ENCODE results near the gene KRTAP10-5.
"Not testable (repeated sequence)": the region's sequence is repeated elsewhere in the genome, so short reads cannot be mapped to it uniquely, and the experiment has no call there.

Gene KRTAP10-5

DNA sequence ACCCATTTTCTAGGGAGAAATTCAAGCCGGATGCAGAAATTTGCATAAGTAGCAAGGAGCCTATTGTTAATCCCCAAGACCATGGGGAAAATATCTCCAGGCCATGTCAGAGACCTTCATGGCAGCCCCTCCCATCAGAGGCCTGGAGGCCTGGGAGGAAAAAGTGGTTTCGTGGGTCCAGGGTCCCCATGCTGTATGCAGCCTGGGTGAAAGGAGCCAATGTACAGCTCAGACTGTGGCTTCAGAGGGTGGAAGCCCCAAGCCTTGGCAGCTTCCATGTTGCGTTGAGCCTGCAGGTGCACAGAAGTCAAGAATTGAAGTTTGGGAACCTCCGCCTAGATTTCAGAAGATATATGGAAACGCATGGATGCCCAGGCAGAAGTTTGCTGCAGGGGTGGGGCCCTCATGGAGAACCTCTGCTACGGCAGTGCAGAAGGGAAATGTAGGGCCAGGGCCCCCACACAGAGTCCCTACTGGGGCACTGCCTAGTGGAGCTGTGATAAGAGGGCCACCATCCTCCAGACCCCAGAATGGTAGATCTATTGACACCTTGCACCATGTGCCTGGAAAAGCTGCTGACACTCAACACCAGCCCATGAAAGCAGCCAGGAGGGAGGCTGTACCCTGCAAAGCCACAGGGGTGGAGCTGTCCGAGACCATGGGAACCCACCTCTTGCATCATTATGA, 29.9 kb upstream of the KRTAP10-5 start:
- not testable (repeated sequence) for DNase-seq

GRCh38 chr21:44609193-44609592, 28.8 kb upstream of the KRTAP10-5 start:
- DNase-seq: no peak

DNA sequence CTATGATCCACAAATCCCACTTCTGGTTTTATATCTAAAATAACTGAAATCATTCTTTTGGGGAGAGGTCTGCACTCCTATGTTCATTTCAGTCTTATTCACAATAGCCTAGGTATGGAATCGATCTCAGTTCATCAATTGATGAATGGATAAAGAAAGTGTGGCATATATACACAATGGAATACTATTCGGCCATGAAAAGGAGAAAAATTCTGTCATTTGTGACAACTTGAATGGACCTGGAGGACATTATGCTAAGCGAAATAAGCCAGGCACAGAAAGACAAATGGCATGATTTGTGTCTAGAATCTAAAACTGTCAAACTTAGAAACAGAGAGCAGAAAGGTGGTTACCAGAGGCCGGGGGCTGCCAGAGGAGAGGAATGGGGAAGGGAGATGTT, 26.1 kb upstream of the KRTAP10-5 start:
- no peak for DNase-seq

- DNase-seq: no peak
Measured at GRCh38 chr21:44603911-44604310, 23.5 kb upstream of the KRTAP10-5 start.

- no peak for DNase-seq
Measured at GRCh38 chr21:44603109-44603875, 22.9 kb upstream of the KRTAP10-5 start.

GRCh38 chr21:44602463-44602850, 22.1 kb upstream of the KRTAP10-5 start:
- DNase-seq: no peak

DNA sequence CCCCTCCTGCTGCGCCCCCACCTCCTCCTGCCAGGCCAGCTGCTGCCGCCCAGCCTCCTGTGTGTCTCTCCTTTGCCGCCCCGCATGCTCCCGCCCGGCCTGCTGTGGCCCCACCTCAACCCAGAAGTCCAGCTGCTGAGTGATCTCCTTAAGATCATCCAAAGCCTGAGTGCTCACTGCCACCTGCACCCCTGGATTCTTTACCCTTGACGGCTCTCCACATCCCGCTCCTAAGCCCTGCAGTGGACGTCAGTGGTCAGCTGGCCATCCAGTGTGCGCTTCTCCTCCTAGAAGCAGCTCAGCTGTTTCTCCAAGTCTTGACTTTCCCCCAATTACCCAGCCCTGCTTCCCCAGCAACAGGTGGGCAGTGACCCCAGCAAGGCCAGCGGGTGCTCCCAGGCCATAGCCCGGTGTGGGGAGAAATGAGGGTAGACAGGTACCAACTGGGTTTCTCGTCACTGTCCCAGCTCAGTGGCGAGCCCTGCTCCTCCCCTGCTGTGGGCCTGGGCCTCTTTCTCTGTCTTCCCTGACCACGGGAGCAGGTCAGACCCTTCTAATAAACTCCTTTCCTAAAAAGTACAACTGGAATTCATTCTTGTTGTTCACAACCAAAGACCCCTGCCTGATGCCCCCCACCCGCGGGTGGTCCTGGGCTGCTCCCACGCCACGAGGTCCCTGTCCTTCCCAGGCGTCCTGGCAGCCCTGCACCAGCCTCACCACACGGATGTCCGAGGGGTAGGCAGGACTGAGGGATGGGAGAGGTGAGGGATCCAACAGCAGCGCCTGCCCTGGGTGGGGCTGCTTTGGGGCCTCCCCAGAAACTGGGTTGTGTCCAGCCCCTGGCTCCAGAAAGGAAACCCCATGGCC, 21.4 kb upstream of the KRTAP10-5 start:
- DNase-seq: no peak

GRCh38 chr21:44601091-44601490, 20.7 kb upstream of the KRTAP10-5 start:
- DNase-seq: not testable (repeated sequence)

DNA sequence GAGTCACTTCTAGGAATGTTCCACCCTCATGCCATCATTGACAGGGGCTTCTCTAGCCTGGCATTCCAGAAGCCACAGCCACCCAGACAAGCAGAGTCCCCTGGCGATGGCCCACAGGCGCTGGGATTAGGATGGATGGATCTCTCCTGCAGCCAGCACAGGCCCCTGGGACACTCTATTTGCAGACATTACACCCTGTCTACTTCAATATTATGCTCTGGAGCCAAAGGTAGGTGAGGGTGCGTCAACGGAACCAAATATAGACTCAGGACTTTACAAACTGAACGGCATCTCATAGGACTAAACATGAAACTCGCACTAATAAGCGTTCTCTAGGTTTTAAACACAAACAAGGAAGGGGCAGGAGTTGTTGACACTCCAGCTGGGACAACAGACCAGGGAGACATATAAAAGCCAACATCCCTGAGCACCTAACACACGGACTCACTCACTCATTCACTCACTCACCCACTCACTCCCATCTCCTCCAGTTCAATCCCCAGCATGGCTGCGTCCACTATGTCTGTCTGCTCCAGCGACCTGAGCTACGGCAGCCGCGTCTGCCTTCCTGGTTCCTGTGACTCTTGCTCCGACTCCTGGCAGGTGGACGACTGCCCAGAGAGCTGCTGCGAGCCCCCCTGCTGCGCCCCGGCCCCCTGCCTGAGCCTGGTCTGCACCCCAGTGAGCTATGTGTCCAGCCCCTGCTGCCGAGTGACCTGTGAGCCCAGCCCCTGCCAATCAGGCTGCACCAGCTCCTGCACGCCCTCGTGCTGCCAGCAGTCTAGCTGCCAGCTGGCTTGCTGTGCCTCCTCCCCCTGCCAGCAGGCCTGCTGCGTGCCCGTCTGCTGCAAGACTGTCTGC, 19.9 kb upstream of the KRTAP10-5 start, which contains the start of gene KRTAP10-7:
Gene KRTAP10-7 (plus strand): TSS at position 480 of the 861 bp plus-strand sequence. CDS start 25 bp downstream, at position 505.
- DNase-seq: not testable (repeated sequence)

GRCh38 chr21:44599264-44600029, 19.0 kb upstream of the KRTAP10-5 start:
- DNase-seq: no peak

GRCh38 chr21:44598061-44598460, 17.7 kb upstream of the KRTAP10-5 start:
- no peak for DNase-seq

- DNase-seq: no peak
Measured at GRCh38 chr21:44596068-44596725, 15.8 kb upstream of the KRTAP10-5 start.

- no peak for DNase-seq
Measured at GRCh38 chr21:44595524-44595923, 15.1 kb upstream of the KRTAP10-5 start.

GRCh38 chr21:44594406-44594916, 14.1 kb upstream of the KRTAP10-5 start:
- DNase-seq: no peak

DNA sequence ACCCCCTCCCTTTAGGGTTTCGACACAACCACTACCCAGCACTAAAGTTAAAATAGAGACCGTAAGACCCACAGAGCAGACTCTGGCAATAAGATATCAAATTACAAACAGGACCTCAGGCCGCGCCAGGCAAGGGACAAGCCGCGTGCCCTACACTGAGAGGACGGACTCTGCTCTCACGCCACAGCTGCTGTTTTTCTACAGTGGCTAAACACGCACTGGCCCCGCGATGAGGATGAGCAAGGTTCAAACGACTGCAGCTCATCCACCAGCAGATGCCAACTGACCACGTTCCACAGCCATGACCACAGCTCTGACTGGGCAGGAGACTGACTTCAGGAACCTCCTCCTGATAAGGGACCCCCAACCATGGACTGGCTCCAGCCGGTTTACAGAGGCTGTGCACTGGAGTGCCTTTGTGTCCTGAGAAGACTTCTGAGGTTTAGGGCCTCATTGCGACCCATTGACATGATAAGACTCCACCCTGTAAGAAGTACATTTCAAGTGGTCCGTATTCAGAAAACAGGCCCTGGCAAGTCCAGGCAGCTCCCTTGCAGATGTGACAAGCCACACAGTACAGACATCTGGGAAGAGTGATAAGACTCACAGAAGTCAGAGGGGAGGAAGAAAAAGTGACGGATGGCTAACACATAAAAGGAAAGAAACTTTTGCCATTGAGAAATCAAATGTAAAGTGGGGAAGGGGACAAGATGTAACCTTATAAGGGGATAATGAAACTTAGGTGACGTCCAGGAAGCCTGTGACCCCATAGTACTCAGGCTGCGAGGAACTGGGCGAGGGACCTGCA, 13.4 kb upstream of the KRTAP10-5 start:
- no peak for DNase-seq

- DNase-seq: no peak
Measured at GRCh38 chr21:44592446-44593311, 12.3 kb upstream of the KRTAP10-5 start, which contains the start of gene KRTAP10-6. TSS of gene KRTAP10-6 (minus strand) at chr21:44592505. CDS start at chr21:44592484, 21 bp downstream.

DNA sequence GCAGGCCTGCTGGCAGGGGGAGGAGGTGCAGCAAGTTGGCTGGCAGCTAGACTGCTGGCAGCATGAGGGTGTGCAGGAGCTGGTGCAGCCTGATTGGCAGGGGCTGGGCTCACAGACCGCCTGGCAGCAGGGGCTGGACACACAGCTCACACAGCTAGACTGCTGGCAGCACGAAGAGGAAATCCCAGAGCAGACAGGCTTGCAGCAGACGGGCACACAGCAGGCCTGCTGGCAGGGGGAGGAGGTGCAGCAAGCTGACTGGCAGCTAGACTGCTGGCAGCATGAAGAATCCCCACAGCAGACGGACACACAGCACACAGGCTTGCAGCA, 11.4 kb upstream of the KRTAP10-5 start:
- DNase-seq: not testable (repeated sequence)

DNA sequence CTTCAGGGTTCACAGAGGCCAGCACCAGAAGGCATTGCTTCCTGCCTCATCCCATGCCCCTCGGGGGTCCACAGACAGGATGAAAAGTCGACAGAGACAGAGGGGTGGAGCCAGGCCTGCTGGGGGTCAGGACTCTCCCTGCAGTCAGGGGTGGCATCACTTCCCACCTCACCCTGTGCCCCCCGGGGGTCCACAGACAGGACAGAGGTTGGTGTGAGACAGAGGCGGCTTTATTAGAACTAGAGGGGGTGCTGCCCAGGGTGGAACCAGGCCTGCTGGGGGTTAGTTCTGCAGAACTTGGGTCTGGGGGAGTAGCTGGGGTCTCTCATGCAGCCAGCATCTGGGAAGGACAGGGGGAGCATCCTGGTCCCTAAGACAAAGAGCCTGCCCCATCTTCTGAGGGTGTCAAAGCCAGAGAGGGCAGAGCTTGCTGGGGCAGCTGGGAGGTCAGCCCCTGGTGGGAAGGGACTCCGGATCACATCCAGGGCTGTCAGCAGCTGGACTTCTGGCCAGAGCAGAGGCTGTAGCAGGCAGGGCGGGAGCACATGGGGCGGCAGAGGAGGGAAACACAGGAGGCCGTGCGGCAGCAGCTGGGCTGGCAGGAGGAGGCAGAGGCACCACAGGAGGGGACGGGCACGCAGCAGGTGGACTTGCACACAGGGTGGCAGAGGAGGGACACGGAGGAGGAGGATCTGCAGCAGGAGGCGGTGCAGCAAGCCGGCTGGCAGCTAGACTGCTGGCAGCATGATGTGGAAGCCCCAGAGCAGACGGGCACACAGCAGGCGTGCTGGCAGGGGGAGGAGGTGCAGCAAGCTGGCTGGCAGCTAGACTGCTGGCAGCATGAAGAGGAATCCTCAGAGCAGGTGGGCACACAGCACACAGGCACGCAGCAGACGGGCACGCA, 10.7 kb upstream of the KRTAP10-5 start:
- not testable (repeated sequence) for DNase-seq
